ENCODE results near the gene ATP10B.
"Not testable (repeated sequence)": the region's sequence is repeated elsewhere in the genome, so short reads cannot be mapped to it uniquely, and the experiment has no call there.

ATP10B gene

GRCh38 chr5:160852049-160852448 lies at the start of gene ATP10B:
Gene ATP10B, minus strand, starts transcription at chr5:160852211. Its CDS starts 164,137 bp downstream, at chr5:160688074.
- FAIRE-seq = no peak

GRCh38 chr5:160901656-160902055 lies 49.6 kb upstream of the ATP10B start:
- no peak for FAIRE-seq

- no peak for FAIRE-seq
Observed at GRCh38 chr5:160899735-160900134, 47.7 kb upstream of the ATP10B start.

DNA sequence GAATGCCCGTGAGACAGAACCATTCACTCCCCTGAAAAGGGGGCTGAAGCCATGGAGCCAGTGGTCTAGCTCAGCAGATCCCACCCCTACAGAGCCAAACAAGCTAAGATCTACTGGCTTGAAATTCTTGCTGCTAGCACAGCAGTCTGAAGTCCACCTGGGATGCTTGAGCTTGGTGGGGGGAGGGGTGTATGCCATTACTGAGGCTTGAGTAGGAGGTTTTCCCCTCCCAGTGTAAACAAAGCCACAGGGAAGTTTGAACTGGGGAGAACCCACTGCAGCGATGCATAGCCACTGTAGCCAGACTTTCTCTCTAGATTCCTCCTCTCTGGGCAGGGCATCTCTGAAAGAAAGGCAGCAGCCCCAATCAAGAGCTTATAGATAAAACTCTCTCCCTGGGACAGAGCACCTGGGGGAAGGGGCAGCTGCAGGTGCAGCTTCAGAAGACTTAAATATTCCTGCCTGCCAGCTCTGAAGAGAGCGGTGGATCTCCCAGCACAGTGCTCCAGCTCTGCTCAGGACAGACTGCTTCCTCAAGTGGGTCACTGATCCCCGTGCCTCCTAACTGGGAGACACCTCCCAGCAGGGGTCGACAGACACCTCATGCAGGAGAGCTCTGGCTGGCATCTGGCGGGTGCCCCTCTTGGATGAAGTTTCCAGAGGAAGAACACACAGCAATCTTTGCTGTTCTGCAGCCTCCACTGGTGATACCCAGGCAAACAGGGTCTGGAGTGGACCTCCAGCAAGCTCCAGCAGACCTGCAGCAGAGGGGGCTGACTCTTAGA lies 41.4 kb upstream of the ATP10B start:
- FAIRE-seq = not testable (repeated sequence)

DNA sequence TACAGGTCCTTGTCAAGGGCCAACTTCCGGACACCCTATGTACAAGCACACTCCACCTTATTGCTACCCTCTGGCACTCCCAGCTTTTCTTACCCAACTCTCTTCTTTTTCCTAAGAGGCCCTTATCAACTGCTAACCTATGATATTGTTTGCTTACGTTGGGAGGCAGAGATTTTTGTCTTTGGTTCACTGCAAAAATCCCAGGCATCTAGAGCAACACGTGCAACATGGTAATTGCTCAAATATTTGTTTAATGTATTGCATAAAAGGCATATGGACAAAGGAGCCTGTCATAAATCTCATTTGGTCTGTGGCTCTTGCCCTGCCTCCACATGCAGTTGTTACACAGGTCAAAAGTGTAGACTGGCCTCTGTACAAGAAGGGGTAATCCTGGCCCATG lies 35.8 kb upstream of the ATP10B start:
- FAIRE-seq = no peak

DNA sequence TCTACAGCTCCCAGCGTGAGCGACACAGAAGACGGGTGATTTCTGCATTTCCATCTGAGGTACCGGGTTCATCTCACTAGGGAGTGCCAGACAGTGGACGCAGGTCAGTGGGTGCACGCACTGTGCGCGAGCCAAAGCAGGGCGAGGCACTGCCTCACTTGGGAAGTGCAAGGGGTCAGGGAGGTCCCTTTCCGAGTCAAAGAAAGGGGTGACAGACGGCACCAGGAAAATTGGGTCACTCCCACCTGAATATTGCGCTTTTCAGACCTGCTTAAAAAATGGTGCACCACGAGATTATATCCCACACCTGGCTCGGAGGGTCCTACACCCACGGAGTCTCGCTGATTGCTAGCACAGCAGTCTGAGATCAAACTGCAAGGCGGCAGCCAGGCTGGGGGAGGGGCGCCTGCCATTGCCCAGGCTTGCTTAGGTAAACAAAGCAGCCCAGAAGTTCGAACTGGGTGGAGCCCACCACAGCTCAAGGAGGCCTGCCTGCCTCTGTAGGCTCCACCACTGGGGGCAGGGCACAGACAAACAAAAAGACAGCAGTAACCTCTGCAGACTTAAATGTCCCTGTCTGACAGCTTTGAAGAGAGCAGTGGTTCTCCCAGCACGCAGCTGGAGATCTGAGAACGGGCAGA lies 21.7 kb upstream of the ATP10B start:
- FAIRE-seq = not testable (repeated sequence)

GRCh38 chr5:160869989-160870521 lies 18.0 kb upstream of the ATP10B start:
- no peak for FAIRE-seq

DNA sequence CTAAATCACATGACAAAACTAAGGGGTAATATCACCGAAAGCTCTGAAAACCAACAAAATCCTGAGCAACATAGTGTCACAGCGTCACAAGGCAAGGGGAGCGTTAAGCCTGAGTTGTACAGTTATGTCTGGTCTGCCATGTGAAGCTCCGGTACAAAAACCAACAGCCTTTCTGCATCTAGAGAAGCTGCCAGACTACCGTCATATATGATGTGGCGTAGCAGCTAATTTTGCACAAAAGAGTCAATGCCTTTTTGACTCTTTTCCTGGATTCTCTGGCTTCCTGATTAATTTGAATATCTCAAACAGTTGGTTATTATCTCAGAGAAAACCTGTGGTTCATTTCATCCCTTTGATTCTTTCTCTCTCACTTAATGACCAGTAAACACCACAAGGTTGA lies 16.0 kb upstream of the ATP10B start:
- no peak for FAIRE-seq

DNA sequence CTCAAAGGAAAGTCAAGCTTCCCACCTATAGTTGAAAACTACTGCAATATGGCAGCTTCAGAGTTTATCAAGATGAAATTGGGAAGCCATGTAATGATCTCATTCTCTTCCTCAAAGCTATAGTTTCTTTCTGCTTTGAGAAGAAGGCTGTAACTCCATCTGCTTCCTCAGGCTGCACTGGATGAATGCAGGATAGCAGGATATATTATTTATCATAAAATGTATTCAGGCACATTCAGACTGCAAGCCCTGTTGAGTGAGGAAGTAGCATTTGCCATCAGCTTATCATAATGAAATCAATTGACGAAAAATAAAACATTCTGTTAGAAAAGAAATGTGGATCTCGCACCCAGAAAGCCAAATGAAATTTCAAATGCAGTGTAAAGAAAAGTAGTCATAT lies 560 bp downstream of the ATP10B start:
- no peak for FAIRE-seq

DNA sequence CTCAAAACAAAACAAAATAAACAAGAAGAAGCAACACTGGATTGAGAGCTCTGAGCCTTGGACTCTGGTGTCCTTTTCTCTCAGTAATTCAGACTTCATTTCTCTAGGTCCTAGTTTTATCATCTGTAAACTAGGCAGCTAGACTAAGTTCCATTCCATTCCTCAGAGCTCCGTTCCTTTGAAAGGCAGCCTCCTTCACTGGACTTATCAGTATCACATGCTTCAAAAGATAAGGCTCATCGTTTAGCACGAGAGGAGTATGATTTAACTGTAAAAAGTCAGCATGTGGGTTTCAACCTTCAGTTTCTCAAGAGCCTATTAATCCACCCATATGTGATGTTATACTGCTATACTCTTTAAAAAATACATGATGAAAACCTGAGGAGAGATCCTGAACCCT lies 1.6 kb downstream of the ATP10B start:
- no peak for FAIRE-seq

GRCh38 chr5:160847526-160848085 lies 4.4 kb downstream of the ATP10B start:
- no peak for FAIRE-seq

DNA sequence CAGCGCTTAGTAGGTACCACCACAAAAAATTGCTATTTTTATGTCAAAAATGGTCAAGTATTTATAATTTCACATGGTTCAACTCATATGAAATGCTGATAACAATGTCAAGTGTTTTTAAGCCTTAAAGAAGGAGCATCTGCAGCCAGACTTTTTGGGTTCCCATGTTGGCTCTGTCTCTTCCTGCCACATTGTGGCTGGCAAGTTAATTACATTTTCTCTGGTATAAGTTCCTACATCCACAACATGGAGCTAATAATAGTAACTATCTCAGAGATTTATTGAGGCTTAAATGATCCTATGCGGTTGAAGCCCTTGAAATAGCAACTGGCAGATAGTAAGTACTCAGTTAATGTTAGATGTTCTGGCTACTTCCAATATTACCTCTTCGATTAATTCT lies 5.4 kb downstream of the ATP10B start:
- no peak for FAIRE-seq

DNA sequence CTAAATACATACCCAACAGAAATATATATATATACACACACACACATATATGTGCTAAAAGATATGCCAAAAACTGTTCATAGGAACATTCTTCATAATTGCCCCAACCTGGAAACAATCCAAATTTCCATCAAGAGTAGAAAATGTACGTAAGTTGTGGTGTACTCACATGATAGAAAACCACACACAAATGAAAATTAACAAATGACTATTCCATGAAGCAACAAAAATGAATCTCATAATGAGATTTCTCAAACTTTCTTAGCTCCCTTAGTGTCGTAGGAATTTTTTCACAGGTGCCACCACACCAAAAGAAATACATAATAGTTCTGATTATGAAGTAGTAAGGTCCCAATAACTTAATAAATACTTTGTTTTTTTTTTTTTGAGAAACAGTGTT lies 7.8 kb downstream of the ATP10B start:
- no peak for FAIRE-seq

DNA sequence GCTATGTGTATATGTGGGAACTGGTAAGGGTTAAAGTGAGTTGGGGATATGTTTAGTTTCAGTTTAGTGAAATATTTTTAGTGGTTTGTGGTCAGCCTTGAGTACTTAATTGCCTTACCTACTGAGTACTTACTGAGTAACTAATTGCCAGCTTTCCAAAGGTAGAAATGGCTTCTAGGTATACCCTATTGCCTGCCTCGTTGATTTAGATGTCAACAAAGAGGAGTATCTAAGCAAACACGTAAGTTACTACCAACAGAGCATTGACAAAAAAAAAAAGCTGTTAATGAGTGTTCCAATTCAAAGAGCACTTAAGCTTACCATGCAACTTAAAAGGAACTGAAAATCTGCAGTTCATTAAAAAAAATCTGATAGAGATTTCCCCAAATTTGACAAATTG lies 8.8 kb downstream of the ATP10B start:
- FAIRE-seq = no peak

DNA sequence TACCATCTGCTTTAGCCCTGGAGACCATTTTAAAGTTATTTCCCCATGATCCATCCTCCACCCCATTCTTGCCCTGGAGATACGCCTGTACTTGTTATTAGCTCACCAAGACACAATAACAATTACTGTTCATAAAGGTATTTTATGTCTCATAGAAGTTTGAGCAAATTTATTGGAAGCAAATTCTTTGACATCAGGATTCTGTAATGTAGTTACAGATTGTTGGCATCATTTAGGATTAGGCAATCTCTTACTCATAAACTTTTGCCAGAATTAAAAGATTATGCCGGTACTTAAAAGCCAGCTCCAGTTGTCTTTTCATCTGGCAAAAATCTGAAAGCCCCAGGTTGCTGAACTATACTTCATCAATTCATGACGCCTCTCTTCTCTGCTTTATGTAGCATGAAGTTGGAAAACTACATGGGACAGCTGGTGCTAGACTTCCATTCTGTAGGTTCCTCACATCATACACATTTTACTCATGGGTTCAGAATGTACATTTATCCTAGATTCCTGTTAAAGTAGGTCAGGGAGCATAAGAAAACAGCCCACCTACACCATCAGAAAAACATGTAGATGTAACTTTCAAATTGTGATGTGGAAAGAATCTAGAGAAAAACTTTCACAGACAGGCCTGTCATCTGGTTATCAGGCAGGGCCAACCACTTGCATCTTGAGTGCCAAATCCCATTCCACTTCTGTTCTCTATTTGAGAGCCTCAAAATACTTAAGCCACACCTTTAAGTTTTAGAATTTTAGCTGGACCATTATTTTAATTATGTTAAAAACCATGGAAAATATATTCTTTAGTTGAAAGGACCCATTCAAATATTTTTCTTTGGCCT lies 14.0 kb downstream of the ATP10B start:
- FAIRE-seq = no peak

- FAIRE-seq = no peak
Observed at GRCh38 chr5:160837211-160837610, 14.8 kb downstream of the ATP10B start.

- no peak for FAIRE-seq
Observed at GRCh38 chr5:160835818-160836528, 16.0 kb downstream of the ATP10B start.

DNA sequence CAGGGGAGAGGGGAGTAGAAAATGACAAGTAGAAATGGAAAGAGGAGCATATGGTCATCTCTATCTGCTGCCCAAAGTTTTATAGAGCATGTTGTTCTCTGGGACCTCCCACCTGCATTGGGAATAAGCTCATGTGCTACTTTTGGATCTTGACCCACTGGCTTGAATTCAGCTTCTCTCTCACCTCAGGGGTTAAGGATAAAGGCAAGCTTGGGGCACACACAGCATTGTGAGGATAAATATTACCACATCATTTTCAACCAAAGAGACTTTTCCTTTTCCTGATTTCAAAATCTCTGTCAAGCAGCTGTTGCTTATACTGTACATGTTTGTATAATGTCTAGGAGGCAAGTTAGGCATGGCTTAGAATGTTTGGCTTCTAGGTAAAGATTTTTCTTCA lies 16.6 kb downstream of the ATP10B start:
- FAIRE-seq = no peak

DNA sequence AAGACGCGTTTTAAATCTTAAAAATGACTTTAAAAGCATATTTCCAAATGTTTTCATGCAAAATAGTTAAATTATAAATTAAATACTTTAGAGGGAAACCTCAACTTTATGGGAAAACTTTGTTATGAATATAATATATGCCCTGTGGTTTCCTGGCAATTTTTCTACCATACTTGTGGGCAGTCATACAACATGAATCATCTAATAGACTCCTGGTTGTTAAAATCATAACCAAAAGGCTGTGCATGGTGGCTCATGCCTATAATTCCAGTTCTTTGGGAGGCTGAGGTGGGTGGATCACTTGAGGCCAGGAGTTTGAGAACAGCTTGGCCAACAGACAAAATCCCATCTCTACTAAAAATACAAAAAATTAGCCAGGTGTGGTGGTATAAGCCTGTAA lies 18.2 kb downstream of the ATP10B start:
- no peak for FAIRE-seq

DNA sequence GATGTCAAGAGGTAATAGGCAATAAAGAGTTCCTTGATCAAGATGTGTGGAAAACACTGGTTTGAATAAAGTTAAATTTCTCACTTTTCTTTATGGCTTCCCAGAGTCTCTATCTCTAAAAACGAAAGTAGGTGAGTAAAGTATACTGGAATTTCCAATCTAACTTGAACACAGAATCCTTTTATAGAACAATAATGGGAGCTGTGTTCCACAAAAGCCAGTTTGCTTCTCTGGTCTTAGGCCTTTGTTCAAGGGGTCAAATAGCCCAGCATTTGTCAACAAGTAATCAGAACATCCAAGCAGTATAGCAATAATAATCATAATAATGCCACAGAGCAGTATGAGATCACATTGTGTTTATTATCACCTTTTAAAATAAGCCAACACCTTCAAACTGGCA lies 20.2 kb downstream of the ATP10B start:
- FAIRE-seq = no peak

DNA sequence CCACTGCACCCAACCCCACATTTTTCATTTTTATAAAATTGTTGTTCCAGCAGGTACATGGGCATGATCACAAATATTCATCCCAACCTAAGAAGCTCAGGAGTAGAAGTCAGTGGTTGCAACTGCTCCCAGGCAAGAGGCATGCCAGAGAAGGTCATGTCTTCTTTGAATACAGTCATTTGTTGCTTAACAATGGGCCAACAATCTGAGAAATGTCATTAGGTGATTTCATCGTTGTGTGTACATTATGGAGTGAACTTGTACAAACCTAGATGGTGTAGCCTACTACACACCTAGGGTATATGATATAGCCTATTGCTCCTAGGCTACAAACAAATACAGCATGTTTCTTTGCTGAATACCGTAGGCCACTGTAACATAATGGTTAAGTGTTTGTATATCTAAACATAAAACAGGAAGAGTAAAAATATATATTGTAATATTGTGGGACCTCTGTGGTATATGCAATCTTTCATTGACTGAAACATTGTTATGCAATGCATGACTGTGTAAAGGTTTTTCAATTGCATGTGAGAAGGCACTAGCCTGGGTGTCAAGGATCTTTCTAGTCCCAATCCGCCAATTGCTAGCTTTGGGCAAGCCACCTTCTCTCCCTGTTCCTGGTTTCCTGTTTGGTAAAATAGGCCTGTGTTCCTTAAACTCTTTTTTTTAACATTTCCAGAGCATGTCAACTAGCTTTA lies 27.6 kb downstream of the ATP10B start:
- no peak for FAIRE-seq

DNA sequence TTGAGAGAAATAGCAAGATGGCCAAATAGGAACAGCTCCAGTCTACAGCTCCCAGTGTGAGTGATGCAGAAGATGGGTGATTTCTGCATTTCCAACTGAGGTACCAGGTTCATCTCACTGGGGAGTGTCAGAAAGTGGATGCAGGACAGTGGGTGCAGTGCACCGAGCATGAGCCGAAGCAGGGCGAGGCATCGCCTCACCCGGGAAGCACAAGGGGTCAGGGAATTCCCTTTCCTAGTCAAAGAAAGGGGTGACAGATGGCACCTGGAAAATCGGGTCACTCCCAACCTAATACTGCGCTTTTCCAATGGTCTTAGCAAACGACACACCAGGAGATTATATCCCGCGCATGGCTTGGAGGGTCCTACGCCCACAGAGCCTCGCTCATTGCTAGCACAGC lies 39.0 kb downstream of the ATP10B start:
- FAIRE-seq = not testable (repeated sequence)

Measured in islet of Langerhans (tissue), 1 donor.